PC-3 (cell line): ENCODE data around the gene DGKI. TPM values are rescaled to one million over a fixed set of nuclear protein-coding genes. Genes with fewer than 3 reads are reported as not detected.

Experiments
- ATAC-seq: fragments of 200-7000 bp; cut with Tn5 transposase; 2 replicates; pipeline ENCODE4 v1.9.1; 2020; ENCODE audit warnings: mild to moderate bottlenecking, moderate library complexity
- BruUV-seq: library from RNA; stranded (reverse); fragments of 400-500 nt; replicated peaks from 2 replicates; lab custom pipeline; 2021; lab: Mats Ljungman, UMichigan
- CTCF ChIA-PET: fragments of 300-600 bp; sonication (Branson Sonifier 250); formaldehyde crosslinking; loops from one replicate; lab custom pipeline; 2022; ENCODE audit warnings: antibody characterized with exemption; lab: Charles Lee
- POLR2A ChIA-PET: fragments of 300-600 bp; sonication (Branson Sonifier 250); formaldehyde crosslinking; loops from one replicate; lab custom pipeline; 2022; ENCODE audit warnings: antibody characterized with exemption; ENCODE audit not compliant: unreplicated experiment; lab: Charles Lee
- DNase-seq: peaks from one replicate; pipeline ENCODE4 v3.0.0-alpha.2; 2015
- H2AFZ ChIP-seq: fragments of 300-600 bp; sonication (generic); 2 replicates; pipeline ENCODE4 v1.6.0; 2016; ENCODE audit warnings: antibody characterized with exemption, low read length
- H3F3A ChIP-seq: fragments of 300-600 bp; sonication (generic); one replicate; pipeline ENCODE4 v1.6.0; 2017; ENCODE audit warnings: antibody characterized with exemption, low read length, control low read depth, mild to moderate bottlenecking; ENCODE audit not compliant: unreplicated experiment
- H3K27ac ChIP-seq: fragments of 300-600 bp; sonication (generic); 2 replicates; pipeline ENCODE4 v1.5.1; 2016; ENCODE audit warnings: mild to moderate bottlenecking, low read length
- H3K27me3 ChIP-seq: fragments of 300-600 bp; sonication (generic); 2 replicates; pipeline ENCODE4 v1.6.1; 2016; ENCODE audit warnings: low read length, mixed read lengths
- H3K36me3 ChIP-seq: fragments of 300-600 bp; sonication (generic); 2 replicates; pipeline ENCODE4 v1.6.1; 2016; ENCODE audit warnings: low read depth, mixed run types, low read length, mixed read lengths
- H3K4me1 ChIP-seq: fragments of 300-600 bp; sonication (generic); 2 replicates; pipeline ENCODE4 v1.5.1; 2016; ENCODE audit warnings: low read length; ENCODE audit not compliant: insufficient read depth
- H3K4me2 ChIP-seq: fragments of 300-600 bp; sonication (generic); 2 replicates; pipeline ENCODE4 v1.6.0; 2016; ENCODE audit warnings: low read length
- H3K4me3 ChIP-seq: fragments of 300-600 bp; sonication (generic); 2 replicates; pipeline ENCODE4 v1.5.1; 2016; ENCODE audit warnings: mild to moderate bottlenecking, low read length, mixed read lengths
- H3K79me2 ChIP-seq: fragments of 300-600 bp; sonication (generic); 2 replicates; pipeline ENCODE4 v1.6.1; 2017; ENCODE audit warnings: low read length, mixed read lengths
- H3K9ac ChIP-seq: fragments of 300-600 bp; sonication (generic); 2 replicates; pipeline ENCODE4 v1.6.0; 2016; ENCODE audit warnings: mild to moderate bottlenecking, low read length
- H3K9me2 ChIP-seq: fragments of 300-600 bp; sonication (generic); replicated peaks from 2 replicates; pipeline ENCODE4 v1.6.1; 2016; ENCODE audit warnings: mixed run types, low read length, mixed read lengths
- H3K9me3 ChIP-seq: fragments of 300-600 bp; sonication (generic); 2 replicates; pipeline ENCODE4 v1.6.1; 2016; ENCODE audit warnings: low read length, mixed read lengths
- H4K20me1 ChIP-seq: fragments of 300-600 bp; sonication (generic); 2 replicates; pipeline ENCODE4 v1.6.1; 2016; ENCODE audit warnings: low read length, mixed read lengths
- CTCF ChIP-seq: fragments of 300-600 bp; sonication (generic); conservative IDR thresholded peaks from 2 replicates; pipeline ENCODE4 v1.5.1; 2017; ENCODE audit warnings: antibody characterized with exemption, low read depth, mild to moderate bottlenecking, low read length
- EZH2 ChIP-seq: fragments of 300-600 bp; sonication (generic); IDR thresholded peaks from one replicate; pipeline ENCODE4 v1.6.1; 2017; ENCODE audit warnings: antibody characterized with exemption, mild to moderate bottlenecking, low read length; ENCODE audit not compliant: unreplicated experiment
- EZH2phosphoT487 ChIP-seq: fragments of 300-600 bp; sonication (generic); IDR thresholded peaks from 2 replicates; pipeline ENCODE4 v1.6.1; 2018; ENCODE audit warnings: mild to moderate bottlenecking, antibody characterized with exemption, low read length, borderline replicate concordance
- intact Hi-C: fragments of 100-400 bp; cut with micrococcal nuclease; formaldehyde crosslinking; loops from 2 replicates; pipeline ENCODE4 v1.9.0; 2023
- total RNA-seq: library from RNA; depleted of rRNA; stranded (reverse); fragments of >200 nt; gene quantifications from 2 replicates; pipeline ENCODE4 v1.2.3, GENCODE V29; 2014

DGKI gene
- total RNA-seq, 1 experiment from 2014 or later, result not detected

- DNase-seq (no peak), ATAC-seq (no peak)
- POLR2A ChIA-PET, result no interaction called here
- H3K79me2 ChIP-seq, result no peaks in the 10 kb centered on the region
- no peaks in the 10 kb centered on the region for H3F3A ChIP-seq
- no peak overlapping the region for H3K9ac ChIP-seq
- CTCF ChIA-PET, result no interaction called here
- H2AFZ ChIP-seq, result no peak overlapping the region
- no TSS peak for BruUV-seq
- no peak for TF ChIP-seq CTCF
- no peak overlapping the region for H3K4me3 ChIP-seq
- no peak overlapping the region for H3K4me2 ChIP-seq
- no peaks in the 10 kb centered on the region for H3K27me3 ChIP-seq
- no peaks in the 10 kb centered on the region for H3K9me2 ChIP-seq
- intact Hi-C loops, result no loop called here
- H3K4me1 ChIP-seq, result no peaks in the 10 kb centered on the region
- no peaks in the 10 kb centered on the region for H3K36me3 ChIP-seq
- no peaks in the 10 kb centered on the region for H3K9me3 ChIP-seq
- no peak overlapping the region for H3K27ac ChIP-seq
- no peaks in the 10 kb centered on the region for H4K20me1 ChIP-seq
Measured at GRCh38 chr7:137870684-137871083, 23.9 kb upstream of the DGKI start.

GRCh38 chr7:137870078-137870477 lies 23.3 kb upstream of the DGKI start:
- TF ChIP-seq EZH2 (no peak), CTCF (no peak), EZH2phosphoT487 (no peak)
- Histone ChIP-seq H3F3A (no peaks in the 10 kb centered on the region), H3K9me3 (no peaks in the 10 kb centered on the region), H4K20me1 (no peaks in the 10 kb centered on the region), H3K9me2 (no peaks in the 10 kb centered on the region), H3K27ac (no peak overlapping the region), H2AFZ (no peak overlapping the region), H3K4me2 (no peak overlapping the region), H3K9ac (no peak overlapping the region), H3K4me3 (no peak overlapping the region), H3K36me3 (no peaks in the 10 kb centered on the region), H3K27me3 (no peaks in the 10 kb centered on the region), H3K79me2 (no peaks in the 10 kb centered on the region), H3K4me1 (no peaks in the 10 kb centered on the region)
- BruUV-seq, result no TSS peak
- POLR2A ChIA-PET, result no interaction called here
- DNase-seq (no peak), ATAC-seq (no peak)
- CTCF ChIA-PET, result no interaction called here
- intact Hi-C loops, result no loop called here

GRCh38 chr7:137869260-137869659 lies 22.5 kb upstream of the DGKI start:
- no peaks in the 10 kb centered on the region for H4K20me1 ChIP-seq
- no peak overlapping the region for H3K4me2 ChIP-seq
- no peak for TF ChIP-seq EZH2
- no peak for TF ChIP-seq EZH2phosphoT487
- no peak for TF ChIP-seq CTCF
- H3K27me3 ChIP-seq, result no peaks in the 10 kb centered on the region
- no peaks in the 10 kb centered on the region for H3K9me2 ChIP-seq
- no peaks in the 10 kb centered on the region for H3K36me3 ChIP-seq
- no peaks in the 10 kb centered on the region for H3K4me1 ChIP-seq
- DNase-seq (no peak), ATAC-seq (no peak)
- no TSS peak for BruUV-seq
- H3F3A ChIP-seq, result no peaks in the 10 kb centered on the region
- no peaks in the 10 kb centered on the region for H3K79me2 ChIP-seq
- no peak overlapping the region for H3K9ac ChIP-seq
- intact Hi-C loops, result no loop called here
- H3K9me3 ChIP-seq, result no peaks in the 10 kb centered on the region
- ChIA-PET POLR2A (no interaction called here), CTCF (no interaction called here)
- no peak overlapping the region for H2AFZ ChIP-seq
- no peak overlapping the region for H3K4me3 ChIP-seq
- no peak overlapping the region for H3K27ac ChIP-seq
